ENCODE measurements around the gene EID3. TPM values are rescaled to one million over a fixed set of nuclear protein-coding genes. Genes with fewer than 3 reads are reported as not detected.
A peak's percentile ranks its signal among the peaks of the same experiment; 100 is the strongest.

EID3 gene
- total RNA-seq, 1 experiment from 2014 or later, result 1.4 TPM

DNA sequence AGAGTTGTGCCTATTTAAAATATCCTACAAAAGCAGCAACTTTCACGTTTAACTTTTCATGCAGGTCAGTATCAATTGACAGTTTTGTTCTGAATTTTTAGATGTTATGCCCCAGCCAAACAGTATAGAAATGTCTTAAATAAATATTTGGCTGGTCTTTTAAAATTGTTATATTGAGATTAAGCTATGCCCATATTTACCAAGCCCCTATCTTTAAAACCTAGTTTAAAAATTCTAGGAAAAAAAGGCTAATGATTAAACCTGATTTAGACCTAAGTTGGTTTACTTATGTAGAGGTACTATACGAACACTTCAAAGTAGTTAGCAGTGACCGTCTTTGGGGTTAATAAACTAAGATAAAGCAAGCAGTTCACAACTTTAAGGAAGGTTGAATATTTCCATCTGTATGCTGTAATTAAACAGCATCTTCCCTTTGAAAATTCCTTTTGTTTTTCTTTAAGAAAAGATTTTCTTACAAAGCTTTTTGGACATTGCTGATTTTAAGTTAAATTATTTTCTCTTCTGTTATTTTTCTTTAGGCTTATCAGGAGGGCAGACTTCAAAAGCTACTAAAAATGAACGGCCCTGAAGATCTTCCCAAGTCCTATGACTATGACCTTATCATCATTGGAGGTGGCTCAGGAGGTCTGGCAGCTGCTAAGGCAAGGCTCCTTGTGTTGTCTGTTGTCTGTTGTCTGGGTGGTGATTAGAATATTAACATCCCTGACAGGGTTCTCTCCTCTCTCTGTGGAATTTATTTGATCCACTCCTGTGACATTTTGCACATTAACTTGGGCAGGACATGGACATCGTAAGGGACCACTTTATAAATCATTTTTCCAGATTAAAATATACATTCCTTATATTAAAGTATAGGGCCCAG, 7.5 kb downstream of the EID3 start:
- Histone ChIP-seq H3K4ac (ENCODE audit: low read depth, low read length) (no peak overlapping the region), H3K9ac (ENCODE audit: extremely low read depth, insufficient read length, low read length) (no peak overlapping the region), H4K8ac (replicated peaks; ENCODE audit: insufficient read length, low read depth, low read length) (no peak overlapping the region), H2BK20ac (ENCODE audit: low read depth, low read length, poor library complexity, severe bottlenecking) (no peak overlapping the region), H3K18ac (ENCODE audit: insufficient read length, low read depth, low read length) (no peak overlapping the region), H3K14ac (ENCODE audit: insufficient read depth, low read length) (no peak overlapping the region), H3T11ph (ENCODE audit: low read length) (no peak overlapping the region), H2BK15ac (ENCODE audit: low read depth, low read length) (no peak overlapping the region), H2BK5ac (ENCODE audit: insufficient read length, low read length) (no peak overlapping the region), H2AK5ac (ENCODE audit: insufficient read length, low read length) (no peak overlapping the region), H2BK12ac (ENCODE audit: insufficient read length, low read depth, low read length) (no peak overlapping the region), H3K56ac (ENCODE audit: insufficient read length, low read depth, low read length) (no peak overlapping the region), H3K23ac (ENCODE audit: insufficient read length, low read depth, low read length) (no peak overlapping the region), H3K9me3 (ENCODE audit: control insufficient read depth, low read depth, low read length) (no peaks in the 10 kb centered on the region), H3K4me2 (ENCODE audit: insufficient read depth, insufficient read length, low read length) (no peak overlapping the region), H3K27me3 (ENCODE audit: insufficient read depth, low read length) (no peaks in the 10 kb centered on the region), H3K23me2 (ENCODE audit: insufficient read length, low read depth, low read length, poor library complexity, severe bottlenecking) (no peaks in the 10 kb centered on the region), H3K79me1 (ENCODE audit: insufficient read depth, low read depth, low read length, poor library complexity, severe bottlenecking) (peaks cover 5% of the 10 kb centered on the region), H2AFZ (ENCODE audit: low read length) (no peak overlapping the region), H4K91ac (ENCODE audit: insufficient read length, low read depth, low read length) (no peak overlapping the region), H3K79me2 (ENCODE audit: insufficient read depth, low read length) (peaks cover 10% of the 10 kb centered on the region; the same call in 1 of the 2 replicates), H4K20me1 (ENCODE audit: control insufficient read depth, insufficient read depth, insufficient read length) (no peaks in the 10 kb centered on the region), H2BK120ac (ENCODE audit: low read depth, low read length, poor library complexity, severe bottlenecking) (no peak overlapping the region), H4K5ac (ENCODE audit: insufficient read length, low read depth, low read length) (no peak overlapping the region), H3K27ac (ENCODE audit: insufficient read length, low read depth, low read length) (no peak overlapping the region), H3K4me1 (ENCODE audit: insufficient read depth, low read length) (no peaks in the 10 kb centered on the region)
- Mint-ChIP-seq H3K4me3 (no peak overlapping the region), H3K4me1 (peaks cover 15 to 16% of the 10 kb centered on the region in 2 experiments), H3K9me3 (no peaks in the 10 kb centered on the region), H3K27me3 (ENCODE audit: low read depth) (no peaks in the 10 kb centered on the region), H3K27ac (0 out of 7 replicates have a peak overlapping the region, but pooled peaks of 1 of the 3 experiments have one; percentile 43), H3K36me3 (ENCODE audit: insufficient read depth in 1 of 3, low read depth in 3 of 3) (peaks cover 28 to 52% (median 50%) of the 10 kb centered on the region in 3 experiments)
- no CpG with 5 or more reads among the region's 5 CpGs for WGBS (ENCODE audit: extremely low coverage, insufficient read length, low lambda C conversion rate)
- TF ChIP-seq, protein P1, sequence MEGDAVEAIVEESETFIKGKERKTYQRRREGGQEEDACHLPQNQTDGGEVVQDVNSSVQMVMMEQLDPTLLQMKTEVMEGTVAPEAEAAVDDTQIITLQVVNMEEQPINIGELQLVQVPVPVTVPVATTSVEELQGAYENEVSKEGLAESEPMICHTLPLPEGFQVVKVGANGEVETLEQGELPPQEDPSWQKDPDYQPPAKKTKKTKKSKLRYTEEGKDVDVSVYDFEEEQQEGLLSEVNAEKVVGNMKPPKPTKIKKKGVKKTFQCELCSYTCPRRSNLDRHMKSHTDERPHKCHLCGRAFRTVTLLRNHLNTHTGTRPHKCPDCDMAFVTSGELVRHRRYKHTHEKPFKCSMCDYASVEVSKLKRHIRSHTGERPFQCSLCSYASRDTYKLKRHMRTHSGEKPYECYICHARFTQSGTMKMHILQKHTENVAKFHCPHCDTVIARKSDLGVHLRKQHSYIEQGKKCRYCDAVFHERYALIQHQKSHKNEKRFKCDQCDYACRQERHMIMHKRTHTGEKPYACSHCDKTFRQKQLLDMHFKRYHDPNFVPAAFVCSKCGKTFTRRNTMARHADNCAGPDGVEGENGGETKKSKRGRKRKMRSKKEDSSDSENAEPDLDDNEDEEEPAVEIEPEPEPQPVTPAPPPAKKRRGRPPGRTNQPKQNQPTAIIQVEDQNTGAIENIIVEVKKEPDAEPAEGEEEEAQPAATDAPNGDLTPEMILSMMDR (conservative IDR thresholded peaks at IDR 0.05), result no peak
- DNase-seq, result no peak

Data from H9 (cell line).